Measurements from ENCODE around the gene PLA2G4A.

Gene PLA2G4A

GRCh38 chr1:186843226-186843625 is 14.5 kb downstream of the PLA2G4A start:
- H3K4me1 ChIP-seq, result no peaks in the 10 kb centered on the region
- no peaks in the 10 kb centered on the region for H3K9me3 ChIP-seq
- no peak overlapping the region for H3K4me3 ChIP-seq (ENCODE audit: low read depth, low read length)
- H3K27me3 ChIP-seq, result no peaks in the 10 kb centered on the region
- TF ChIP-seq CTCF (IDR thresholded peaks at IDR 0.05; ENCODE audit: low read depth, low read length), result no peak
- H3K36me3 ChIP-seq, result no peaks in the 10 kb centered on the region
- DNase-seq, result no peak

DNA sequence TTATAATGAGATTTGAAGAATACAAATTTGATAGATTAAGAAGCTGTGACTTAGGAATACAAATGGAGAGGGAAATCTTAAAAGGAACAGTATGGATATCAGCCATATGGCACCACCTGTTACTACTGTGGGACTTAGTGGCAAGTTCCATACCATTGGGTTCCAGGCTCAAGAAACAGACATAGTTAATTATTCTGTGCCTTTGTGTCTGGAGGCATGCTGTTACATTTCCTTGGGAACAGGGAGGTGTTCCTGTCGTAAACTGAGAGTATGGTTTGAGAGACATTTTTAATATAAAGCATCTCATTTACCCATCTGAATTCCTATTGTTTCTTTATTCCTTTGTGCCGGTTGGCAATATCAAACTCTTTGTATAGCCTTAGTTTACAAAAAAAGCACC is 15.2 kb downstream of the PLA2G4A start:
- Histone ChIP-seq H3K9me3 (no peaks in the 10 kb centered on the region), H3K36me3 (no peaks in the 10 kb centered on the region), H3K4me3 (ENCODE audit: low read depth, low read length) (no peak overlapping the region), H3K4me1 (no peaks in the 10 kb centered on the region), H3K27me3 (peaks cover 3% of the 10 kb centered on the region; the same call in 1 of the 2 replicates)
- no peak for DNase-seq
- TF ChIP-seq CTCF (IDR thresholded peaks at IDR 0.05; ENCODE audit: low read depth, low read length), result no peak

GRCh38 chr1:186845576-186846210 is 16.9 kb downstream of the PLA2G4A start:
- Histone ChIP-seq H3K4me3 (ENCODE audit: low read depth, low read length) (no peak overlapping the region), H3K9me3 (no peaks in the 10 kb centered on the region), H3K27me3 (peaks cover 3% of the 10 kb centered on the region; the same call in 1 of the 2 replicates), H3K4me1 (no peaks in the 10 kb centered on the region), H3K36me3 (no peaks in the 10 kb centered on the region)
- no peak for TF ChIP-seq CTCF (IDR thresholded peaks at IDR 0.05; ENCODE audit: low read depth, low read length)
- DNase-seq, result no peak

- Histone ChIP-seq H3K4me3 (ENCODE audit: low read depth, low read length) (no peak overlapping the region), H3K4me1 (no peaks in the 10 kb centered on the region), H3K27me3 (peaks cover 3% of the 10 kb centered on the region; the same call in 1 of the 2 replicates), H3K36me3 (no peaks in the 10 kb centered on the region), H3K9me3 (no peaks in the 10 kb centered on the region)
- no peak for DNase-seq
- no peak for TF ChIP-seq CTCF (IDR thresholded peaks at IDR 0.05; ENCODE audit: low read depth, low read length)
Measured at GRCh38 chr1:186848509-186849130, 19.9 kb downstream of the PLA2G4A start.

DNA sequence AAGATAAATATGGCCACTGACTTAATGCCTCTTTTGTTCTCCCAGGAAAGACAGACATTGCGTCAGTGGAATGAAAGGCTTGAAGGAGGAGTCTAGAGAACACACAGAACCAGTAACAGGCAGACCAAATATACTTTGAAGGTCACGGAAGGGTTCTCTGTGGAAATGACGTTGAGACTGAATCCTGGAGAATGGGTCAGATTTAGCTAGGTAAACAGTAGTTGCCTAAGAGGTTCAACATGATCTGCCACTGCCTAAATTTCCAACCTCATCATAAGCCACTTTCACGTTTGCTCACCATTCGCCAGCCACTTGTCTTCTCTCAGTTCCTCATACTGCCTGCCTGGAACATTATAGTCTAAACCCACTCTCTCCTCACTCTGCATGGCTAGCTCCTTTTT is 20.5 kb downstream of the PLA2G4A start:
- no peak for DNase-seq
- Histone ChIP-seq H3K36me3 (no peaks in the 10 kb centered on the region), H3K4me3 (ENCODE audit: low read depth, low read length) (no peak overlapping the region), H3K27me3 (peaks cover 3% of the 10 kb centered on the region), H3K4me1 (no peaks in the 10 kb centered on the region), H3K9me3 (no peaks in the 10 kb centered on the region)
- TF ChIP-seq CTCF (IDR thresholded peaks at IDR 0.05; ENCODE audit: low read depth, low read length), result no peak

- DNase-seq, result no peak
- Histone ChIP-seq H3K4me3 (ENCODE audit: low read depth, low read length) (no peak overlapping the region), H3K36me3 (no peaks in the 10 kb centered on the region), H3K27me3 (peaks cover 3% of the 10 kb centered on the region), H3K4me1 (no peaks in the 10 kb centered on the region), H3K9me3 (no peaks in the 10 kb centered on the region)
- TF ChIP-seq CTCF (IDR thresholded peaks at IDR 0.05; ENCODE audit: low read depth, low read length), result no peak
Measured at GRCh38 chr1:186849826-186850225, 21.1 kb downstream of the PLA2G4A start.
